ENCODE data around the gene ARL17B.
"Not testable (repeated sequence)": the region's sequence is repeated elsewhere in the genome, so short reads cannot be mapped to it uniquely, and the experiment has no call there.

The ARL17B gene

DNA sequence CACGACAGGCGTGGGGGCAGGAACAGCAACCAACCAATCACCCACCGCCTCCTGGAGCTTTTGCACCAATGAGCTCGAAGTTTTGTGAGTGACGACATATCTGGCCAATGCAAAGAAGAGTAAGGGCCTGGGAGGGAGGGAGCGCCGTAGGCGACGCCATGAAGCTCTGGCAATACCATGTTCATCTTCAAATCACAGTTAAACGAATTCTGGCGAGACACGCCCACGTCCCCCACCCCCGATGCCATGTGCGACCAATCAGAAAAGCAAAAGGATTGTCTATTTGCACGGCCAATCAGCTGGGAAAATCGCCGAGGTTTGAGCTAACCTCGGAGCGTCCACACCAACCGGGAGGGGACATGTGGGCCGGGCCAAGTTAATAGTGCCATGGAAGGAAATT is at the start of gene ARL17B:
TSS of gene ARL17B (minus strand) at position 12 of the 400 bp plus-strand sequence. CDS start 3,369 bp downstream, outside the sequence.
- H3K27me3 Mint-ChIP-seq (ENCODE audit: low read depth); H3K27ac Mint-ChIP-seq; H3K36me3 Mint-ChIP-seq (ENCODE audit: low read depth); H3K9me3 Mint-ChIP-seq; H3K4me1 Mint-ChIP-seq (ENCODE audit: low read depth); H3K4me3 Mint-ChIP-seq: not testable (repeated sequence)

DNA sequence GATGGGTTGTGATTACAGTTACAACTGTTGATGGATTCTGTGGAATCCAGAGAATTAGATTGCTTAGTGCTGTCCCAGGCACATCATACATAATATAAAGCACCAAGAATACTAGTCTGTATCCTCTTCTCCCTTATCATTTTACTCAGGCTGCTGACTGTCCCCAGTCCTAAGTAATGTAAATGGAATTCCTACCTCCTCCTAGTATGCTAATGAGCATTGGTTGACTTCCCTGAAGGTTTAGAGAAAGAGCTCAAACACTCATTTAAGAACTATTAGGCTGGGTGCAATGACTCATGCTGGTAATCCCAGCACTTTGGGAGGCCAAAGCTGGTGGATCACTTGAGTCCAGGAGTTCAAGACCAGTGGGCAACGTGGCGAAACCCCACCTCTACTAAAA is 48.3 kb upstream of the ARL17B start:
- not testable (repeated sequence) for H3K9me3 Mint-ChIP-seq; H3K4me1 Mint-ChIP-seq (ENCODE audit: low read depth); H3K4me3 Mint-ChIP-seq; H3K27me3 Mint-ChIP-seq (ENCODE audit: low read depth); H3K36me3 Mint-ChIP-seq (ENCODE audit: low read depth); H3K27ac Mint-ChIP-seq

DNA sequence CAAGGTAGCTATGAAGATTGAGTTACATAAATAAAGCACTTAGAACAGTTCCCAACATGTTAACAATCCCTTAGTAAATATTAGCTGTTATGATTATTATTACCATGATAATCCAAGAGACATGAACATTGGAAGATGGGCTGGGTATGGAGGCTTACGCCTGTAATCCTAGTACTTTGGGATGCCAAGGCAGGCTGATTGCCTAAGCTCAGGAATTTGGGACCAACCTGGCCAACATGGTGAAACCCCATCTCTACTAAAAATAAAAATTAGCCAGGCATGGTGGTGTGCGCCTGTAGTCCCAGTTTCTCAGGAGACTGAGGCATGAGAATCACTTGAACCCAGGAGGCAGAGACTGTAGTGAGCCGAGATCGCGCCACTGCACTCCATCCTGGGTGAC is 45.6 kb upstream of the ARL17B start:
- not testable (repeated sequence) for H3K9me3 Mint-ChIP-seq; H3K4me1 Mint-ChIP-seq (ENCODE audit: low read depth); H3K27me3 Mint-ChIP-seq (ENCODE audit: low read depth); H3K27ac Mint-ChIP-seq; H3K36me3 Mint-ChIP-seq (ENCODE audit: low read depth); H3K4me3 Mint-ChIP-seq

DNA sequence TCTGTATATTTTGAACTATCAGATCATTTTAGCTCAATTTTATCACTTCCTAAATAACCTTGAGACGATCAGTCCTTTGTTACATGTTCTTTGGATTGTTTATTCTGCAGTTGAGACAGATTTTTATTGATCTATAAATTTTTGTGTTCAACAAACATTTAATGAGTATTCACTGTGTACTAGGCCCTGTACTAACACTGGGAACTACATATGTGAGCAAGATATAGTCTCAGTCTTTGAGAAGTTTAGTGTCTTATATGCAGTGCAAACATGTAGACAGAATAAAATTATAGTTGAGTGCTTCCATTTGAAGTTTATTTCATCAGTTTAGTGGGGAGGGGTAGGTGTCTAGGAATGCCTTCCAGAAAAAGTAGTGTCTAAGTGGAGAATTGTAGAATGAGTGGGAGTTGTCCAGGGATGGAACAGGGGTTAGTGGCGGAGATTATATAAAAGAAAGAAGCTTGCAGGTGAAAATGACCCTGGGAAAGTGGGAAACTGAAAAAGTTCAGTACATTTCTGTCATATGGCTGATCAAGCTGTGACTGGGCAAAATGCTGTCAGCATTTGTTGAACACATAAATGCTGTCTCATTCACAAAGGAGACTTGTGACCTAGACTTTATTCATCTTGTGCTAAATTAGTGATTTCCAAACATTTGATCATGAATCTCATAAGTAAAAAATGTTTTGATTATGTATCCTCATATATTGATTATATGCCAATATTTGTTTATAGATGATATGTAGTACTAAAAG is 39.6 kb upstream of the ARL17B start:
- H3K27ac Mint-ChIP-seq; H3K9me3 Mint-ChIP-seq; H3K4me3 Mint-ChIP-seq; H3K27me3 Mint-ChIP-seq (ENCODE audit: low read depth); H3K4me1 Mint-ChIP-seq (ENCODE audit: low read depth); H3K36me3 Mint-ChIP-seq (ENCODE audit: low read depth): not testable (repeated sequence)

DNA sequence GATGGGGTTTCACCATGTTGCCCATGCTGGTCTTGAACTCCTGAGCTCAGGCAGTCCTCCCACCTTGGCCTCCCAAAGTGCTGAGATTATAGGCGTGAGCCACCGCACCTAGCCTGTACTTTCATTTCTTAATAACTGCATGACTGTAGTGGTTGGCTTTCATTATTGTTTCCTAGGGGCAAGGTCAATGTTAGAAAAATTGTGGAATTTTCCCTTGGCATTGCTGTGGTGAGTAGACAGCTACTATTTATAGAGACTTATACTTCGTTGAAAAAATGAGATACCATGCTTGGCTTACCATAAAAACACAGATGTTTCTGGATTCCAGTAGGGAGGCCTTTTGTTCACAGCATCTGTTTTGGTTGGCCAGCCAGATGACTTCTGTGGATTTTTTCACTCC is 39.0 kb upstream of the ARL17B start:
- H3K27me3 Mint-ChIP-seq (ENCODE audit: low read depth); H3K36me3 Mint-ChIP-seq (ENCODE audit: low read depth); H3K9me3 Mint-ChIP-seq: not testable (repeated sequence)

DNA sequence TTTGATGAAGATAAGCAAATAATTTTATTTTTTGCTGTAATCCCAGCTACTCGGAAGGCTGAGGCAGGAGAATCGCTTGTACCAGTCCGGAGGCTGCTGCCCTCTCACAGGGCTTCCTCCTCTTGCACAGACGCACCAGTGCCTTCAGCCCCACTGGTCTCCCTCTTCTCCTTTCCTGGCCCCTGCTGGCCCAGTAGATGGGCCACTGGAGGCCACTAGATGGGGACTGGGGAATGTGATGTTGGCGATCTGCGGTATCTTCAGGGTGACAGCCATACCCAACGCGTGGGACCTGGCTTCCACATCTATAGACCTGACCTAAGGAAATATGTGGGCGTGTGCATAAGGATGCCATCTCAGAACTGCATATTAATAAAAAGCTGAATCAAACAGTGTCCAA is 38.4 kb upstream of the ARL17B start:
- not testable (repeated sequence) for H3K4me3 Mint-ChIP-seq; H3K27me3 Mint-ChIP-seq (ENCODE audit: low read depth); H3K36me3 Mint-ChIP-seq (ENCODE audit: low read depth); H3K27ac Mint-ChIP-seq; H3K4me1 Mint-ChIP-seq (ENCODE audit: low read depth); H3K9me3 Mint-ChIP-seq

More for the DNA sequence above, 39.0 kb upstream of the ARL17B start:
- not testable (repeated sequence) for H3K4me1 Mint-ChIP-seq (ENCODE audit: low read depth); H3K4me3 Mint-ChIP-seq; H3K27ac Mint-ChIP-seq

DNA sequence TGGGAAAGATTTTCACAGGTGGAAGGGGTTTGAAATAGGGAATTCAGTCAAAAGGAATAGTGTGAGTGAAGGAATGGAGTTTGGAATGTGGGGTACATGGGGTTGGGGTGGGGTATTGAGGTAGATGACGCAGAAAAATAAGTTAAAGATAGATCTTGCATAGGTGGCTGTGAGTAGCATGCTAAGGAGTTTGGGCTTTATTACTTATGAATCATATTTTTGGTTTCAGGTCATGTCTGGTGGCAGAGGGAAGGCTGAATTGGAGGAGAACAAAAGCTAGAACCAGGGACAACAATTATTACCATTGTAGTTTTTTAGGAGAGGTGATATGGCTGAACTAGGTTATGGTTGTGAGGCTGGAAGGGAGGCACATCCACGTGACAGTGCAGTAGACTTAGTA is 34.7 kb upstream of the ARL17B start:
- not testable (repeated sequence) for H3K36me3 Mint-ChIP-seq (ENCODE audit: low read depth); H3K27ac Mint-ChIP-seq; H3K27me3 Mint-ChIP-seq (ENCODE audit: low read depth); H3K4me1 Mint-ChIP-seq (ENCODE audit: low read depth); H3K9me3 Mint-ChIP-seq; H3K4me3 Mint-ChIP-seq

DNA sequence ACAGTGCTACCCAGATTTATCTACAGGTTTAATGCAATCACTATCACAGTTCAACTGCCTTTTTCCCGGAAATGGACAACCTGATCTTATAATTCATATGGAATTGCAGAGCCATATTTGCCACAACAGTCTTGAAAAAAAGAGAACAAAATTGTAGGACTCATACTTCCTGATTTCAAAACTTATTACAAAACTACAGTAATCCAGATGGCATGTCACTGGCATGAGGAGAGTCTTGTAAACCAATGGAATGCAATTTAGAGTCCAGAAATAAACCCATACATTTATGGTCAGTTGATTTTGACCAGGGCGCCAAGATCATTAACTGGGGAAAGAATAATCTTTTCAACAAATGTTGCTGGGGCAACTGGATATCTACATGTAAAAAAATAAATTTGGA is 32.1 kb upstream of the ARL17B start:
- H3K4me3 Mint-ChIP-seq; H3K4me1 Mint-ChIP-seq (ENCODE audit: low read depth); H3K27ac Mint-ChIP-seq; H3K36me3 Mint-ChIP-seq (ENCODE audit: low read depth); H3K9me3 Mint-ChIP-seq; H3K27me3 Mint-ChIP-seq (ENCODE audit: low read depth): not testable (repeated sequence)

DNA sequence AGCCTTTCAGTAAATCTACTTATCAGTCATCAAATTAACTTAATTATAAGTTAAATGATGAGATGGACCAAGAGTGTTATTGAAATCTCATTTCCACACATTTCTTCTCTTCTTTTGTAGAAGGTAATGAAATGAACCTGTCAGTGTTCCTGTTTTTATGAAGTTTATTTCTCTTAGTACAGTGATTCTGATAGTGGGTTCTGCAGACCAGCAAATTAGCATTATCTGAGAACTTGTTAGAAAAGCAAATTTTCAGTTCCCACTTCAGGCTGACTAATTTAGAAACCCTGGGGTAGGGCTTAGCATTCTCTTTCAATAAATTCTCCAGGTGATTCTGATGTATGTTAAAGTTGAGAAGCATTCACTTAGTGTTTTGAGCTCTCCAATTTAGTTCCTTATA is 23.9 kb upstream of the ARL17B start:
- H3K27ac Mint-ChIP-seq; H3K4me3 Mint-ChIP-seq; H3K36me3 Mint-ChIP-seq (ENCODE audit: low read depth); H3K27me3 Mint-ChIP-seq (ENCODE audit: low read depth); H3K9me3 Mint-ChIP-seq; H3K4me1 Mint-ChIP-seq (ENCODE audit: low read depth): not testable (repeated sequence)

DNA sequence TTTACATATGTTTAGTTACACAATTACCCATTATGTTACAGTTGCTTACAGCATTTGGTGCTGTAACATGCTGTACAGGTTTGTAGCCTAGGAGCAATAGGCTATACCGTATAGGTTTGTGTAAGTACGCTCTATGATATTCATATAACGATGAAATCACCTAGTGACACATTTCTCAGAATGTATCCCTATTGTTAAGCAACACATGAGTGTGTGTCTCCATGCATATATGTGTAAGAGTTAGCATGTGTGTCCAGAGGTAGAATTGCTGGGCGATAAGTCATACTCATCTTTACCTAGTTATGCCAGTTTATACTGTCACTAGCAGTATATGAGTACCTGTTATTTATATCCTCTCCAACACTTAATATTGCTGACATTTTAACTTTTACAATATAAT is 21.6 kb upstream of the ARL17B start:
- not testable (repeated sequence) for H3K27me3 Mint-ChIP-seq (ENCODE audit: low read depth); H3K4me1 Mint-ChIP-seq (ENCODE audit: low read depth); H3K4me3 Mint-ChIP-seq; H3K36me3 Mint-ChIP-seq (ENCODE audit: low read depth); H3K9me3 Mint-ChIP-seq; H3K27ac Mint-ChIP-seq

DNA sequence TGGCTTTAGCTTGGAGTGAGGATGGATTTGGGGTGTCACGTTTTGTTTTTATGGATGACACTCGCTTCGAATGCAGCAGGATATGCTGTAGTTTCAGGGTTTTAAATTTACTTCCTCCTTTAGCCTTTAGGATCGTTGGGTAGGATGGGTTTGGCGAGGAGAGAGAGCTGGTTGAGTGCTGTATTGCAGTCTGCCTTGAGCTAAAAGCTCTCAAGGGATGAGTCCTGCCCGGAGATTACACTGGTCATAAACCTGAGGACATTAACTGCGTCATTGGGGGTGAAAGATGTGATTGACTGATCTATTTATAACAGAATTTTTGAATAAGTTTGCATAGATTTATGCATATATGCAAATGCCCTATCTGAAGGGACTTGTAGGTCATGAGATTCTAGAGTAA is 11.9 kb upstream of the ARL17B start:
- not testable (repeated sequence) for H3K4me3 Mint-ChIP-seq; H3K9me3 Mint-ChIP-seq; H3K27me3 Mint-ChIP-seq (ENCODE audit: low read depth); H3K36me3 Mint-ChIP-seq (ENCODE audit: low read depth); H3K4me1 Mint-ChIP-seq (ENCODE audit: low read depth); H3K27ac Mint-ChIP-seq

DNA sequence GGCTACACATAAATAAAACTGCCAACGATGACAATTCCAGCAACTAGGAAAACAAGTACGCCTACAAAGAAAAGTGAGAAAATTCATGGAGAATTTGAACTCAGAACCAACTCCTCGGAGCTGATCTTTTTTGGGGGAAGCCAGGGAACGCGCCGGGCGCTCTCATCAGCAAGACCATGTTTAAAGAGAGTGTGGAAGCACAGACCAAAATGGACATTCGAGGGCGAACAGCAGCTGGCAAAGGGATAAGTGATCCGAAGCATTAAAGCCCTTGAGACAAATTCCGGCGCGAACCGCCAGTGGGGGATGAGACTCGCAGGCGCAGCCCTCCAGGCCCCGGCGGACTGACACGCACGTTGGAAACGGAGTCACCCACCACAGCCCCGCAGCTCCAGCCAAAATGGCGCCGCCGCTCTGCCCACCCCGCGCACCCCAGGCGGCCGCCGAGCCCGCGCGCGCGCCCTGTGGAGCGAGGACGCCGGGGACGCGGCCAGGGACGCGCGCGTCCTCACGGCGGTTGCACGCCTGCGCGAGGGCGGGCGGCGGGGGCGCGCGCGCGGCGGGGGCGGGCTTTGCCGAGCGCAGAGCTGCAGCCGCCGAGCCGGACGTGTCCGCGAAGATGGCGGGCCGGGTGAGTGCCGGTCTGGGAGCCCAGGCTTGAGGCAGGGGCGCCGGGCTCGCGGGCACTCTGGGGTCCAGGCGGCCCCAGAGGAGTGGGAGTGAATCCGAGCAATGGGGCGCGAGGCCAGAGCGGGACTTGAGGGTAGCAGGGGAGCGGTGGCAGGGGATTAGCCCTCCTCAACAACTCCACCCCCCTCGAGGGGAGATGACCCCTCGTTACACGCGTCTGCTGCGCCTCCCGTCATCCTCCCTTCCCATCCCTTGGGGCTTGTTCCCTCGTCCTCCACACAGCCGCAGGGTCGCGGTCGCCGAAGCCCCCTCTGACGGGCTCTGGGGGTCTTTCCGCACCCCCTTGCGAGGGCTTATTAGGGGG is 11.0 kb upstream of the ARL17B start:
- not testable (repeated sequence) for H3K9me3 Mint-ChIP-seq; H3K4me1 Mint-ChIP-seq (ENCODE audit: low read depth); H3K36me3 Mint-ChIP-seq (ENCODE audit: low read depth); H3K27me3 Mint-ChIP-seq (ENCODE audit: low read depth); H3K4me3 Mint-ChIP-seq; H3K27ac Mint-ChIP-seq

DNA sequence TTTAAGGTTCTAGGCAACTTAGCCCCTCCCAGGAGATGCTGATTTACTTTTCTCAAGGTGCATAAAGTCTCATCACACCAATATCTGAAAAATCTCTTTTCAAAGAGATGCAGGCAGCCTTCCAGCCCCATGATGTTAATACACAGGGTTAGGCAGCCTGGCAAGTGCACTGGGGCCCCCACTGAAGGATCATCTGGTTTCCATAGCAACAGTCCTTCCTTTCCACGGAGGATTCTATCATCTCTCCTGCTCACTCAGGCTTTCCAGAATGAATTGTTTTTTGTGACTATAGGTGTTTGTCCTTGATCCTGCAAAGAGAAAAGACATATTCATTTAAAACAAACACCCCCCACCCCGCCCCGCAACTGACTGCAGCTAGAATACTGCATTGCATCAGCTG is 6.0 kb upstream of the ARL17B start:
- not testable (repeated sequence) for H3K27ac Mint-ChIP-seq; H3K36me3 Mint-ChIP-seq (ENCODE audit: low read depth); H3K9me3 Mint-ChIP-seq; H3K27me3 Mint-ChIP-seq (ENCODE audit: low read depth); H3K4me1 Mint-ChIP-seq (ENCODE audit: low read depth); H3K4me3 Mint-ChIP-seq

DNA sequence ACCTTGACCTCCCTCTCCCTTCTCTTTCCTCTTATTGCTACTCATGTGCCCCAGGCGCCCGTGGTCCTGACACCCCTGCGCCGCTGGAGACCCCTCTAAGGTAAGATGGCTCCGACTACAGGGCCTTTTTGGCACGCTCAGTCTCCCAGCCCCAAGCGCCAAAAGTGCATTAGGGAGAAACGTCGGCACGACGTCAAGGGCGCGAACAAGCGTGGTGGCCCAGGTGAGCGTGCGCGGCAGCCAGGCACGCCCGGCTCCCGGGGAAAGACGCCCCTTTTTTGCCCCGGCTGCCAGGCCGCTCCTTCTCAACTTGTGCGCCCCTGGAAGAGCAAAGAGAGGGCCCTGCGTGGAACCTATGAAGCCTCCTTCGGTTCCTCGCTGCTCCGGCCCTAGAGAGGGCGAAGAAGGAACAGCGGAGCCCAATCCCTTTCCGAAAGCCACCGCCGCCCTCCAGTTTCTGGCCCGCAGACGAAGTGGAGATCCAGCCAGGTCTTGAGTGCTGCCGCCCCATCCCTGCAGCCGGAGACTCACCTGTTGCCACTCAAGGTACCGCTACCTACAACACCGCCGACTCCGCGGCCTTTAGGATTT is 326 bp downstream of the ARL17B start:
- not testable (repeated sequence) for H3K36me3 Mint-ChIP-seq (ENCODE audit: low read depth); H3K4me1 Mint-ChIP-seq (ENCODE audit: low read depth); H3K27ac Mint-ChIP-seq; H3K9me3 Mint-ChIP-seq; H3K27me3 Mint-ChIP-seq (ENCODE audit: low read depth); H3K4me3 Mint-ChIP-seq

DNA sequence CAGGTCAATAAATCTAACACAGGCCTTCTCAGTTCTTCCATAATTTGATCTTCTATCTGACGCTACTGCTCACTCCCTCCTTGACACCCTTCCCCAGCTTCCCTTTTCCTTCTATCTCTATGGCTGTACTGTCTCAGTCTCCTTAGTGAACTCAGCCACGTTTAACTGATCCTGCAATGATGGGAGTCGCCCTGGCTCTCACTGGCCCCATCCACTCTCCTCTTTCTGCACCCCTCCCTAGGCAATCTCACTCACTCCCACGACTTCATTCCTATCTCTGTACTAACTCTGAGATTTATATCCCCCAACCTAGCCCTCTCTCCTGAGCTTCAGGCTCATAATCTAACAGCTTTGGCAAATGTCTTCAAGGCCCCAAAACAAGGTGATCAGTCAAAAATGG is 7.7 kb downstream of the ARL17B start:
- H3K27me3 Mint-ChIP-seq (ENCODE audit: low read depth); H3K36me3 Mint-ChIP-seq (ENCODE audit: low read depth); H3K4me1 Mint-ChIP-seq (ENCODE audit: low read depth); H3K9me3 Mint-ChIP-seq; H3K27ac Mint-ChIP-seq; H3K4me3 Mint-ChIP-seq: not testable (repeated sequence)

All from T-helper 1 cell treated with Interleukin-12 subunit alpha and Interleukin-12 subunit beta and Interleukin-4 antibody, amounts not matched to agents 30 μg/mL and 1 μg/mL, for 36 hours (primary cell).